Endodermal cell (in vitro differentiated cells): Measurements from ENCODE around the gene NOTUM. TPM values are rescaled to one million over a fixed set of nuclear protein-coding genes. Genes with fewer than 3 reads are reported as not detected.
A peak's percentile ranks its signal among the peaks of the same experiment; 100 is the strongest.

ENCODE experiments used
- DNase-seq: peaks from one replicate; pipeline ENCODE4 v3.0.0-alpha.2; 2017
- H3K27ac ChIP-seq: 2 replicates; pipeline ENCODE4 v1.5.1; 2013; ENCODE audit warnings: mild to moderate bottlenecking, low read depth, low read length, moderate library complexity
- H3K27me3 ChIP-seq: 2 replicates; pipeline ENCODE4 v1.6.1; 2013; ENCODE audit warnings: mild to moderate bottlenecking, low read length, moderate library complexity; ENCODE audit not compliant: insufficient read depth, control insufficient read depth, poor library complexity, severe bottlenecking
- H3K36me3 ChIP-seq: 2 replicates; pipeline ENCODE4 v1.7.0; 2013; ENCODE audit warnings: mild to moderate bottlenecking, low read length, moderate library complexity; ENCODE audit not compliant: control insufficient read depth, insufficient read depth
- H3K4me1 ChIP-seq: one replicate; pipeline ENCODE4 v1.7.0; 2013; ENCODE audit warnings: low read length; ENCODE audit not compliant: control insufficient read depth, insufficient read depth
- H3K4me3 ChIP-seq: 2 replicates; pipeline ENCODE4 v1.5.1; 2013; ENCODE audit warnings: mild to moderate bottlenecking, low read length, moderate library complexity
- H3K9ac ChIP-seq: 2 replicates; pipeline ENCODE4 v1.6.1; 2013; ENCODE audit warnings: mild to moderate bottlenecking, low read length, moderate library complexity; ENCODE audit not compliant: poor library complexity, severe bottlenecking; ENCODE audit errors: extremely low read depth
- H3K9me3 ChIP-seq: 2 replicates; pipeline ENCODE4 v1.6.1; 2013; ENCODE audit warnings: mild to moderate bottlenecking, low read length, moderate library complexity; ENCODE audit not compliant: control insufficient read depth
- H3K27ac Mint-ChIP-seq: 2 replicates; pipeline ENCODE4 v1.8.0; 2020; ENCODE audit warnings: mixed read lengths
- H3K27me3 Mint-ChIP-seq: 2 replicates; pipeline ENCODE4 v1.8.0; 2021; ENCODE audit warnings: mild to moderate bottlenecking, mixed read lengths; ENCODE audit not compliant: insufficient read depth
- H3K36me3 Mint-ChIP-seq: 2 replicates; pipeline ENCODE4 v1.8.0; 2020; ENCODE audit warnings: low read depth, mixed read lengths
- H3K4me1 Mint-ChIP-seq: 2 replicates; pipeline ENCODE4 v1.8.0; 2020; ENCODE audit warnings: mixed read lengths
- H3K4me3 Mint-ChIP-seq: 2 replicates; pipeline ENCODE4 v1.8.0; 2020; ENCODE audit warnings: mild to moderate bottlenecking, moderate library complexity, mixed read lengths
- H3K9me3 Mint-ChIP-seq: 2 replicates; pipeline ENCODE4 v1.8.0; 2020; ENCODE audit warnings: mild to moderate bottlenecking, mixed read lengths
- CTCF ChIP-seq: fragments of 200-600 bp; sonication (generic); conservative IDR thresholded peaks from 2 replicates; pipeline ENCODE4 v1.5.0; 2021; ENCODE audit warnings: antibody characterized with exemption, mild to moderate bottlenecking
- WGBS, 2 experiments: methylation state at CpG; one replicate each; pipeline versions ENCODE4 v1.1.5 to v1.1.7; 2013; ENCODE audit warnings: missing lambda C conversion rate in 2 of 2, mixed read lengths in 1 of 2; ENCODE audit not compliant: insufficient coverage in 1 of 2, insufficient read length in 1 of 2; 5-methylcytosine and 5-hydroxymethylcytosine counted together
- total RNA-seq, 2 donors: library from RNA; stranded (reverse); fragmentation: NEBNext Ultra II Directional in 1 of 2; extraction: Animal tissue kit (Norgen Biotek cat#: 25700) in 1 of 2; gene quantifications; 2 replicates in 1 of 2; 3 replicates in 1 of 2; pipeline ENCODE4 v1.2.1, GENCODE V29; 2021

NOTUM gene
- total RNA-seq, 2 donors from 2014 or later = 12.5 to 26.3 TPM

- peaks cover 3% of the 10 kb centered on the region for H3K36me3 ChIP-seq
- 77 to 87% methylated on average over 21 to 31 of the region's 31 CpGs for WGBS, 2 experiments
- no peak for TF ChIP-seq CTCF
- H3K4me3 ChIP-seq = no peak overlapping the region
- no peaks in the 10 kb centered on the region for H3K9me3 Mint-ChIP-seq
- no peaks in the 10 kb centered on the region for H3K27me3 ChIP-seq
- peaks cover 21% of the 10 kb centered on the region for H3K36me3 Mint-ChIP-seq
- peak overlapping the region; percentile 96 for H3K27ac ChIP-seq
- DNase-seq = no peak
- peak overlapping the region; percentile 61 for H3K27ac Mint-ChIP-seq
- no peaks in the 10 kb centered on the region for H3K4me1 Mint-ChIP-seq
- no peak overlapping the region for H3K9ac ChIP-seq
- H3K4me1 ChIP-seq = no peaks in the 10 kb centered on the region
- no peaks in the 10 kb centered on the region for H3K27me3 Mint-ChIP-seq
- H3K4me3 Mint-ChIP-seq = no peak overlapping the region
- no peaks in the 10 kb centered on the region for H3K9me3 ChIP-seq
These were observed 31.5 kb upstream of the NOTUM start for GRCh38 chr17:81992306-81993102.

GRCh38 chr17:81991684-81992305 lies 30.8 kb upstream of the NOTUM start:
- Mint-ChIP-seq H3K27ac (no peak overlapping the region), H3K4me3 (no peak overlapping the region), H3K36me3 (peaks cover 22% of the 10 kb centered on the region), H3K4me1 (no peaks in the 10 kb centered on the region), H3K27me3 (no peaks in the 10 kb centered on the region), H3K9me3 (no peaks in the 10 kb centered on the region)
- no peaks in the 10 kb centered on the region for H3K4me1 ChIP-seq
- DNase-seq = peak; percentile 85
- H3K4me3 ChIP-seq = no peak overlapping the region
- TF ChIP-seq CTCF = no peak
- peak overlapping the region; percentile 96 for H3K27ac ChIP-seq
- WGBS, 2 experiments = 56 to 75% methylated on average over 13 to 31 of the region's 31 CpGs
- H3K27me3 ChIP-seq = no peaks in the 10 kb centered on the region
- H3K9ac ChIP-seq = no peak overlapping the region
- no peaks in the 10 kb centered on the region for H3K9me3 ChIP-seq
- peaks cover 3% of the 10 kb centered on the region for H3K36me3 ChIP-seq

- Histone ChIP-seq H3K4me1 (no peaks in the 10 kb centered on the region), H3K27me3 (no peaks in the 10 kb centered on the region), H3K9me3 (no peaks in the 10 kb centered on the region), H3K9ac (no peak overlapping the region), H3K36me3 (peaks cover 3% of the 10 kb centered on the region), H3K27ac (peak overlapping the region; percentile 96), H3K4me3 (no peak overlapping the region)
- TF ChIP-seq CTCF = no peak
- Mint-ChIP-seq H3K9me3 (no peaks in the 10 kb centered on the region), H3K27me3 (no peaks in the 10 kb centered on the region), H3K4me1 (no peaks in the 10 kb centered on the region), H3K4me3 (no peak overlapping the region), H3K27ac (no peak overlapping the region), H3K36me3 (peaks cover 23% of the 10 kb centered on the region)
- no peak for DNase-seq
- whole genome bisulfite sequencing, 2 experiments = 93 to 96% methylated on average over 19 to 25 of the region's 25 CpGs
These were observed 30.1 kb upstream of the NOTUM start for GRCh38 chr17:81990836-81991683.
